ENCODE measurements around the gene TEAD1. TPM values are rescaled to one million over a fixed set of nuclear protein-coding genes. Genes with fewer than 3 reads are reported as not detected.

The TEAD1 gene
- total and polyA plus RNA-seq, 9 of the 15 experiments (the other 6 are each of a cell fraction or from before 2014, with no cell fraction given): 1.7 to 17.7 (median 10.8) TPM

DNA sequence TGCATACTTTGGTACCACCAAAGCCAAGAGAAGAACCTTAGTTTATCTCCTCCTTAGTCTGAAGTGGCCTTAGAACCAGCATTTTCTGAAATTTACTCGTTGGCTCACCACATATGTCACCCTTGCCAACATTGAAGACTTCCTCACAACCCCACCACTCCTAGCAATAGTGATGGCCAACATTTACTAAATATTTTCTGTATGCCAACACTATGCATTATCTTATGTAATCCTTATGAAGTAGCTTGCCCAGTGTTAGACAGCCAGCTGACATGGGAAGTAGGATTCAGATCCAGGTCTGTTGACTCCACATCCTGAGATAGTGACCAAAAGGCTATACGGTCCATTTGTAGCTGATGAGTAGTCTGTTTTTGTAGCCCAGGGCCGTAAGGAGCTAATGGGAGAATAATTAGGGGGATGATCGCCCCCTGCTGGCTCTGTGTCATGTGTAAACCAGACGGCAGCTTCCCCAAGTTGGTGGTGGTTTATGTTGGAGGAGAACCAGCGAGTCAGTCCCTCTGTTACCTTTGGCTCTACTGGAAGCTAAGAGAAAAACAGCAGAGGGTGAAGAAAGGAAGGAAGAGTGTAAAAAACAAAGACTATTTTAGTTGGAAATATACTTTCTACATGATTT lies 214.4 kb downstream of the TEAD1 start (continued):
- TF ChIP-seq, protein P1, sequence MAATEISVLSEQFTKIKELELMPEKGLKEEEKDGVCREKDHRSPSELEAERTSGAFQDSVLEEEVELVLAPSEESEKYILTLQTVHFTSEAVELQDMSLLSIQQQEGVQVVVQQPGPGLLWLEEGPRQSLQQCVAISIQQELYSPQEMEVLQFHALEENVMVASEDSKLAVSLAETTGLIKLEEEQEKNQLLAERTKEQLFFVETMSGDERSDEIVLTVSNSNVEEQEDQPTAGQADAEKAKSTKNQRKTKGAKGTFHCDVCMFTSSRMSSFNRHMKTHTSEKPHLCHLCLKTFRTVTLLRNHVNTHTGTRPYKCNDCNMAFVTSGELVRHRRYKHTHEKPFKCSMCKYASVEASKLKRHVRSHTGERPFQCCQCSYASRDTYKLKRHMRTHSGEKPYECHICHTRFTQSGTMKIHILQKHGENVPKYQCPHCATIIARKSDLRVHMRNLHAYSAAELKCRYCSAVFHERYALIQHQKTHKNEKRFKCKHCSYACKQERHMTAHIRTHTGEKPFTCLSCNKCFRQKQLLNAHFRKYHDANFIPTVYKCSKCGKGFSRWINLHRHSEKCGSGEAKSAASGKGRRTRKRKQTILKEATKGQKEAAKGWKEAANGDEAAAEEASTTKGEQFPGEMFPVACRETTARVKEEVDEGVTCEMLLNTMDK (IDR thresholded peaks at IDR 0.05; ENCODE audit: borderline replicate concordance, insufficient read depth, low read depth, low read length, poor library complexity, severe bottlenecking): peak; percentile 20
- TF ChIP-seq MEF2A (IDR thresholded peaks at IDR 0.05; ENCODE audit: control insufficient read depth, low read depth, low read length) (no peak), GATAD2B (IDR thresholded peaks at IDR 0.05; ENCODE audit: borderline replicate concordance) (no peak), NKRF (IDR thresholded peaks at IDR 0.05; ENCODE audit: borderline replicate concordance) (no peak), RAD21 (CRISPR knock-in tag; conservative IDR thresholded peaks at IDR 0.05 in 1 of 2, IDR thresholded peaks at IDR 0.05 in 1 of 2) (peak; percentile 93 to 95), ATF7 (IDR thresholded peaks at IDR 0.05) (peak; percentile 26; the same call in 1 of the 2 replicates), RB1 (IDR thresholded peaks at IDR 0.05; ENCODE audit: low read depth) (peak; percentile 43; the same call in 1 of the 2 replicates), MECOM (CRISPR knock-in tag; IDR thresholded peaks at IDR 0.05) (0 out of 2 replicates have a peak, but pooled peaks have one; percentile 22), SMAD1 (IDR thresholded peaks at IDR 0.05; ENCODE audit: low read depth, low read length, partially characterized antibody) (no peak), DACH1 (IDR thresholded peaks at IDR 0.05; ENCODE audit: partially characterized antibody) (peak; percentile 39), GTF2B (IDR thresholded peaks at IDR 0.05; ENCODE audit: extremely low read depth, insufficient read length) (no peak)
- TF ChIP-seq, protein P2, sequence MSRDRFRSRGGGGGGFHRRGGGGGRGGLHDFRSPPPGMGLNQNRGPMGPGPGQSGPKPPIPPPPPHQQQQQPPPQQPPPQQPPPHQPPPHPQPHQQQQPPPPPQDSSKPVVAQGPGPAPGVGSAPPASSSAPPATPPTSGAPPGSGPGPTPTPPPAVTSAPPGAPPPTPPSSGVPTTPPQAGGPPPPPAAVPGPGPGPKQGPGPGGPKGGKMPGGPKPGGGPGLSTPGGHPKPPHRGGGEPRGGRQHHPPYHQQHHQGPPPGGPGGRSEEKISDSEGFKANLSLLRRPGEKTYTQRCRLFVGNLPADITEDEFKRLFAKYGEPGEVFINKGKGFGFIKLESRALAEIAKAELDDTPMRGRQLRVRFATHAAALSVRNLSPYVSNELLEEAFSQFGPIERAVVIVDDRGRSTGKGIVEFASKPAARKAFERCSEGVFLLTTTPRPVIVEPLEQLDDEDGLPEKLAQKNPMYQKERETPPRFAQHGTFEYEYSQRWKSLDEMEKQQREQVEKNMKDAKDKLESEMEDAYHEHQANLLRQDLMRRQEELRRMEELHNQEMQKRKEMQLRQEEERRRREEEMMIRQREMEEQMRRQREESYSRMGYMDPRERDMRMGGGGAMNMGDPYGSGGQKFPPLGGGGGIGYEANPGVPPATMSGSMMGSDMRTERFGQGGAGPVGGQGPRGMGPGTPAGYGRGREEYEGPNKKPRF (IDR thresholded peaks at IDR 0.05; ENCODE audit: low read depth, low read length): no peak
